Nasal cavity respiratory epithelium epithelial cell of viscerocranial mucosa (primary cell): ENCODE measurements around the gene SERPINB12. TPM values are rescaled to one million over a fixed set of nuclear protein-coding genes. Genes with fewer than 3 reads are reported as not detected.

Experiments used
- total RNA-seq: library from RNA; depleted of rRNA; stranded (reverse); fragments of >200 nt; gene quantifications from 2 replicates; pipeline ENCODE4 v1.2.3, GENCODE V29; 2014

Gene SERPINB12, protein sequence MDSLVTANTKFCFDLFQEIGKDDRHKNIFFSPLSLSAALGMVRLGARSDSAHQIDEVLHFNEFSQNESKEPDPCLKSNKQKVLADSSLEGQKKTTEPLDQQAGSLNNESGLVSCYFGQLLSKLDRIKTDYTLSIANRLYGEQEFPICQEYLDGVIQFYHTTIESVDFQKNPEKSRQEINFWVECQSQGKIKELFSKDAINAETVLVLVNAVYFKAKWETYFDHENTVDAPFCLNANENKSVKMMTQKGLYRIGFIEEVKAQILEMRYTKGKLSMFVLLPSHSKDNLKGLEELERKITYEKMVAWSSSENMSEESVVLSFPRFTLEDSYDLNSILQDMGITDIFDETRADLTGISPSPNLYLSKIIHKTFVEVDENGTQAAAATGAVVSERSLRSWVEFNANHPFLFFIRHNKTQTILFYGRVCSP
- 0.28 and 0.34 TPM in 2 replicates for total RNA-seq

DNA sequence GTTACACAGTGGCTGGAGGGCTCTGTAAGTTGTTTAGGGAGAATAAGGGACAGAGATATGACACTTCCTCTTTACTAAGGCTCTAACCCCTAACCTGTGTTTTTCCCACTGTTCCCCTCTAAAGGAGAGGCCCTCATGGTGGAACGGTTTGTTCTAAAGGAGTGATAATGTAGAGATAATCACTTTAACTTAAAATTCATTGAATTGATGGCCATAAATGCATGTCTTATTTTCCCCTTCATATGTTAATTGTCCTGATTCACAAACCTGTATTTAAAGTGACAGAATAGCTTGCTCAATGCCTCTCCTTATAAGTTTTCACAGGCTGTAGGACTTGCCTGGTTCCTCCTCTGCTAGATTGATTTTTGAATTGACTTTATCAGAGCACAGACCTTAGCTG, at the start of gene SERPINB12:
Gene SERPINB12, plus strand, starts transcription at position 301 of the 400 bp plus-strand sequence. CDS start 13,791 bp downstream, outside the sequence.

DNA sequence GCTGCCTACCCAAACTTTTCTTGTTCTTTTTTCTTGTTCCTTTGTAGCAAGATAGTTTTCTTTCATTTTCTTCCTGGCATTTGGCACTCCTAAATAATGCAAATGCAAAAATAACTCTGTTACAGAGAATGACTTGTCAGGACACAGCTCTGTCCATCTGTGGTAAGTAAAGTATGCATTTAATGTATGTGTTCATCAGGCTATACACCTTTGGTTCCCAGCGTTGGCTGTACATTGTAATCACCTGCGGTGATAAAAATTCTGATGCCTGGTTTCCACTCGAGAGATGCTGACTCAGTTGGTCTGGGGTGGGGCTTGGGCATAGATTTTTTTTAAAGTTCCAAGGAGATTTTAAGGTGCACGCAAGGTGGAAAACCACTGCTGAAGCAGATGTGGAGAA, 44.8 kb downstream of the SERPINB12 start, which contains the start of gene SERPINB13:
Gene SERPINB13, plus strand, starts transcription at position 378 of the 400 bp plus-strand sequence. CDS start 1,325 bp downstream, outside the sequence.

Other genes with a start within 250 kb of the SERPINB12 start
- 1.4 and 1.8 TPM in 2 replicates for gene BCL2, start 222.6 kb upstream of the SERPINB12 start, total RNA-seq
- 26.0 and 73.7 TPM in 2 replicates for gene KDSR, start 175.2 kb upstream of the SERPINB12 start, total RNA-seq
- gene VPS4B, start 119.9 kb upstream of the SERPINB12 start, total RNA-seq: 115 and 141 TPM in 2 replicates
- gene SERPINB5, start 65.4 kb upstream of the SERPINB12 start, total RNA-seq: 300 and 470 TPM in 2 replicates
- 16.7 and 114 TPM in 2 replicates for gene SERPINB13, start 45.0 kb downstream of the SERPINB12 start, total RNA-seq
- 1.7 and 63.5 TPM in 2 replicates for gene SERPINB4, start 101.9 kb downstream of the SERPINB12 start, total RNA-seq
- gene SERPINB3, start 119.5 kb downstream of the SERPINB12 start, total RNA-seq: 32.5 and 258 TPM in 2 replicates
- gene SERPINB11, start 160.6 kb downstream of the SERPINB12 start, total RNA-seq: under 0.01 and 0.93 TPM in 2 replicates
- 32.6 and 116 TPM in 2 replicates for gene SERPINB7, start 233.0 kb downstream of the SERPINB12 start, total RNA-seq